GM18861 (cell line): ENCODE measurements around the gene RFC5.
A peak's percentile ranks its signal among the peaks of the same experiment; 100 is the strongest.
"Not testable (repeated sequence)": the region's sequence is repeated elsewhere in the genome, so short reads cannot be mapped to it uniquely, and the experiment has no call there.

Experiments
- ATAC-seq: cut with Tn5 transposase; IDR thresholded peaks from one replicate; pipeline ENCODE4 v1.9.1; 2021; ENCODE audit not compliant: unreplicated experiment

RFC5 gene, protein sequence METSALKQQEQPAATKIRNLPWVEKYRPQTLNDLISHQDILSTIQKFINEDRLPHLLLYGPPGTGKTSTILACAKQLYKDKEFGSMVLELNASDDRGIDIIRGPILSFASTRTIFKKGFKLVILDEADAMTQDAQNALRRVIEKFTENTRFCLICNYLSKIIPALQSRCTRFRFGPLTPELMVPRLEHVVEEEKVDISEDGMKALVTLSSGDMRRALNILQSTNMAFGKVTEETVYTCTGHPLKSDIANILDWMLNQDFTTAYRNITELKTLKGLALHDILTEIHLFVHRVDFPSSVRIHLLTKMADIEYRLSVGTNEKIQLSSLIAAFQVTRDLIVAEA

GRCh38 chr12:118016424-118017264 is at the start of gene RFC5:
Gene RFC5 (plus strand): TSS chr12:118016703. CDS start chr12:118016828, 125 bp downstream.
- peak; percentile 97 for ATAC-seq

GRCh38 chr12:117967043-117967442 is 49.5 kb upstream of the RFC5 start:
- ATAC-seq, result no peak

DNA sequence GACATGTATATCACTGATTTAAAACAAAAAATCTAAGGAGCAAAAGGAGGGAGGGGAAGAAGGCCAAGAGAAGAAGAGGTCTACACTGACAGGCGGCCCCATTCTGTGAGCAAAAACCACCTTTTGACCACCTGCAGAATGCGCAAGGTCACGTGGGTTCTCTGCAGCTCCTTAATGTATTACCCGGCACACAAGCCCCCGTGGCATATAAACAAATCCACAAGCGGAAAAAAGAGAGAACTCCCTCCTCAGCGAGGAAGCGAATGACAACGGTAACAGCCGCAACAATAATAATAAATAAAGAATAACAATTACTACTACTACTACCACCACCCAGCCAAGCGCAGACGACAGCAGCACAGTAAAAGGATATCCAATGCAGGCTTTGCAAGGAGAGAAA is 49.0 kb upstream of the RFC5 start:
- no peak for ATAC-seq

- ATAC-seq, result no peak
Observed at GRCh38 chr12:117968151-117968789, 48.2 kb upstream of the RFC5 start.

DNA sequence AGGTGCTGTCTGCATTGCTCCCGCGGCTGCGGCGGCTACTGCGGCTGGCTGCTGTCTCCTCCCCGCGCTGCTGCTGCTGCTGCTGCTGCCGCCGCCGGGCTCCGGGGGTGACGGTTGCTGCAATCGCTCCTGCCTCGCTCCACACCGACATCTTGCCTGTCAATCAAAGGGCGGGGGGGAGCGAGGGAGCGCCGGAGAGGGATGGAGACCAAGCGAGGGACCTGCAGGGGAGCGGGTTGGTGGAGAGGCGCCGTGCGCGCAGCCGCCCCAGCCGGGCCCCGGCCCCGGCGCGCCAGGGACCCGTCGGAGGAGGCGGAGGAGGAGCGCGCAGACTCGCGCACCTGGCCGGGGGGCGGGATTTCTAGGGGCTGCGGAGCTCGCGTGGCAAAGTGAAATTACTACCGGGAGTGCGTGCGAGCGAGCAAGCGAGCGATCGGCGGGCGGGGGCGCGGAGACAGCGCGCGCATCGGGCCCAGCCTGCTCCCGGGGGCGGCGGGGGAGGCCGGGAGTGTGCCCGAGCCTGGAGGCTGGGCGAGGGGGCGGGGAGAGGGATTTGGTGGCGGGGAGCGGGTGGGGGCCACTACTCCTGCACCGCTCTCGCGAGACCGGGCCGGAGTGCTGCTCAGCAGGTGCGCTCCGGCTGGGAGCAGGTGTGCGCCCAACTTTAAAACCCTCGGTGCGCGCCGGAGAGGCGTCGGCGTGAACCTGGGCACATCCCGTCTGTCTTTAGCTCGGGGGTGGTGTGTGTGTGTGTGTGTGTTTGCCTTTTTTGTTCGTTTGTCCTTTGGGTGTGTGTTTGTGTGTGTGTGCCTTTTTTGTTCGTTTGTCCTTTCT is 47.5 kb upstream of the RFC5 start, which contains the start of gene KSR2:
Gene KSR2 (minus strand): TSS at position 165 of the 834 bp plus-strand sequence. CDS start 735 bp downstream, outside the sequence.
- no peak for ATAC-seq

DNA sequence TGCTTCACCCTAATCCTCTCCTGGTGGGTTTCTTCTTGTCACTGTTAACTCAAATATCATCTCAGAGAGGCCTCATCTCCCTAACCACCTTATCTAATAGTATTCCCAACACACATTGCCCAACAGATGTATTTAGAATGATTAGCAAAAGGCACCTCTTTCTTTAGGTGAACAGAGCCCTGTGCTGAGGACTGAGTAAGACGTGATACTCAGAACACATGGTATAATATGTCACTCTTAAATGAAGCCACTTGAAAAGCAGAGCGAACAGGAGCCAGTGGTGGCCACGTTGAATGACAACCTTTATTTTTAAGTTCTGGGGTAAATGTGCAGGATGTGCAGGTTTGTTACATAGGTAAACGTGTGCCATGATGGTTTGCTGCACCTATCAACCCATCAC is 46.2 kb upstream of the RFC5 start:
- no peak for ATAC-seq

GRCh38 chr12:117972301-117972700 is 44.2 kb upstream of the RFC5 start:
- ATAC-seq, result no peak

DNA sequence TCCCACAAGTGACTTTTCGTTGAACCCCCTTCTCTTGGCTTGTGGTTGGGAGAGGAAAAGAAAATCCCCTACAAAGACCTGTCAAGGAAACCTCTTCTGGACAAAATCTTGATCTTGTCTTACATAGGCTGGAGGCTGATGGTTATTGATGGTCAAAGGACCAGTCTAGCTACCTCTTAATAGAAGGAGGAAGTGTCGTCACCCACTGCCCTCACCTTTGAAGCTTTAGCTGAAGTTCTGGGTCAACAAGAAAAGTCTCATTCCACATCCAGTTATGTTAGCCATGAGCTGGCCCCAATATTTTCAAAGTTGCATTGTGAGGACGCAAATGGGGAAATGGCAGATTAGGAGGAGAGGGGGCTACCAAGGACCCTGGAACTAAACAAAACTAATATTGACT is 41.5 kb upstream of the RFC5 start:
- no peak for ATAC-seq

DNA sequence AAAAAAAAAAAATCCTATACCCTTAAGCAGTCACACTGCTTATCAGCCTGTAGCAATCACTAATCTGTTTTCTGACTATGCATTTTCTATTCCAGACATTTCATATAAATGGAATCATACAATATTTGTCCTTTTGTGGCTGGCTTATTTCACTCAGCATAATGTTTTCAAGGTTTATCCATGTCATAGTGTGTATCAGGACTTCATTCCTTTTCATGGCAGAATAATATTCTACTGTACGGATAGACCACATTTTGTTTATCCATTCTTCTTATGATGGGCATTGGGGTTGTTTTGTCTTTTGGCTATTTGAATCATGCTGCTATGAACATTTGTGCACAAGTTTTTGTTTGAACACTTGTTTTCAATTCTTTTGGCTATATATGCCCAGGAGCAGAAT is 39.1 kb upstream of the RFC5 start:
- no peak for ATAC-seq

GRCh38 chr12:117980616-117981015 is 35.9 kb upstream of the RFC5 start:
- ATAC-seq, result no peak

DNA sequence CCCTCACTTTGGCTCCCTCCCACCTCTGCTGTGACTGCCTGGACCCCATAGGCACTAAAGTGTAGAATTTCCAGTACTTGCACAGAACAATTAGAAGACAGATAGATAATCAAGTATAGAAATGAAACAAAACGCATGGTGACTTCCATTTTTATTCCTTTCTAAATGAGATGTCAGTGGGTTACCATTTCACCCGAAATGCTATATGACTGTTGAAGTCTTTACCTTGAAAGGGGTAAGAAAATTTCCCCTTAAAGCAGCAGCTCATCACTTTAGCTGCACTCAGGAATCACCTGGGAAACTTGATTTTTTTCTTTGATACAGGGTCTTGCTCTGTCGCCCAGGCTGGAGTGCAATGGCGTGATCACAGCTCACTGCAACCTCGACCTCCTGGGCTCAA is 35.2 kb upstream of the RFC5 start:
- no peak for ATAC-seq

DNA sequence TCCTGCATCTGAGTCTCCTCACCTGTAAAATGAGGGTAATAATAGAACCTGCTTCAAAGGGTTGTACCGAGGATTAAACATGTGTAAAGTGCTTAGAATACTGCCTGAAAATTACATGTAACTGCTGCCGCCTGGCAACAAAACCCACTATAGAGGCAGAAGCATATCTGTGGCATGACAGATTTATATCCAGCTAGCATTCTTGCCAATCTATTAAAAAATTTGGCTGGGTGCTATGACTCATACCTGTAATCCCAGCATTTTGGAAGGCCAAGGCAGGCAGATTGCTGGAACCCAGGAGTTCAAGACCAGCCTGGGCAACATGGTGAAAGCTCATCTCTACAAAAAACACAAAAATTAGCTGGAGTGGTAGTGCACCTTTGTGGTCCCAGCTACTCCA is 31.3 kb upstream of the RFC5 start:
- ATAC-seq, result no peak

DNA sequence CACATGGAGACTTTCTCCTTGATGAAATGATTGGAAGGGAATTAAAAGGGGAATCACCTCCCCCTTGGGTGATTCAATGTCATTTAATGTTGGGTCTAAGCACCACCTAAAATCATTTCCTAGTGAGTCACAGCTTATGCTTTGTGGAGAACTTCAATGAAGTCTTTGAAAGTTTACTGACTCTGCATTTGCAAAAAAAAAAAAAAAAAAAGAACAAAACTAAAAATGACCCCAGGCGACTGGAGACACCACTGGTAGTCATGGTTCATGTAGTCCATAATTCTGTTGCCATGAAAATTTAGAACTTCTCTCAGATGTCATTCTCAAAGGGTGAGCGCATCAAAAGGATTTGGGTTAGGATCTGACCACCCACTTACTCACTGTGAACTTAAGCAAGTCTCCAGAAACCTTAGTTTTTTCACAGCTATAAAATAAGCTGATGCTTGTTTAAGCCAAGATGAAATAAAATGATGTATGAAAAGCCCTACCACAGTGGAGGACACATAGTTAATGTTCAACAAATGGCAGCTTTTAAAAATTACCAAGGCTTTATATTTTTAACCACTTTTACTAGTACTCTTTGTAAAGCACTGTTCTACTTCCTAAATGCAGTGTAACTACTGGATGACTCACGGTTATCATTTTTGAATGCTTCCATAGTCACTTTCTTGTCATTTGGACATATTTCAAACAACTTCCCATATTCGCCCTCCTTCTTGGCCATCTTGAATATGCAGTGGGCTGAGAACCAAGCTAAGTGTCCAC is 29.6 kb upstream of the RFC5 start:
- no peak for ATAC-seq

DNA sequence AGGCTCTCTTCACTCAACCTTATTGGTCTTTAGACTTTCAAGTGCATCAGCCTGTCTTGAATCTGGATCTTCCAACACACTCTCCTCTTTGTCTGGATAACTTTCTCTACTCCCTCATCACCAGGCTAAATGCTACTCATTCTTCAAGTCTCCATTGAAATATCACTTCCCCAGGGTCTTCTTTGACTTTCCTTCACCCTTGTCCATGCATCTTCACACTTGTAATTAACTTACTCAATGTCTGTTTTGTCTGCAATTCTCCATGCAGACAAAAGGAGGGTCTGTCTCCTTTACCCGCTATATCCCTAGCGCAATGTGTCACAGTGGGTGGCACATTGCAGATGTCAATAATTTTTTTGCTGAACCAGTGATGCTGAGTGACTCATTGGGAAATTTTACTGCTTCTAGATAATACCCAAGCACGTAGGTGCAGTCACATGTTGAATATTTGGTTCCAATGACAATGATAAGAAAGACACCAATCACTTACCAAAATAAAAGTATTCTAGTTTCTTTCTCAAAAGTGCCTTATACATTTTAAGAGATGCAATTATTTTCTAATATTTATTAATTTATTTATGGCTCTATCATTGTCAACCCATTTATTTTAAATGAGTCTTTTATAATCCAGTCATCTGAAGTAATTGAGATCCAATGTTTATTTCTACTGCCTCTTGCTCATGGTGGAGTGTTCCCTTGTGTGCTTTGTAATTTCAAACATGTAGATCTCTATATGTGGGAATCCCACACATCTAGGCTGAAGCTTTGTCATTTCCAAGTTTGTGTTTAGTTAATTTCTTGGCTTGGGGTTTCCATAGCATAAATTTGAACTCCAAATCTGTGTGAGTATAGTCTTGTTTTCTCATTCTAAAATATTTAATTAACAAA is 21.7 kb upstream of the RFC5 start:
- no peak for ATAC-seq

DNA sequence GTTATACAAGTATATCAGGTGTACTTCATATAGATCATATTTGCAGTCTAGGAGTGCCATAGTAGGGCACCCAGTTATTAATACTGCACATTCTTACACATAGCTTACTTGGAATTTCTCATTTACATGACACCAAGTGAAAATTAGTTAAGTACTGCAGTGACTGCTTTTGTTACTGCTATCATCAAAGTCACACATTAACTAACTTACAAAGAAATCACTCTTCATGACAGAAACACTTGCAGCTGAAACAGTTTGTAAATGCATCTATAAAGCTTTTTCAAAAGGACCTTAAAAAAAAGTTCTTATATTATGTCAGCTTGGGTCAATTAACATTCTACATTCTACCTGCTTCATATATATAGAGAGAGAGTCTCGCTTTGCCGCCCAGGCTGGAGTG is 17.8 kb upstream of the RFC5 start:
- ATAC-seq, result no peak

GRCh38 chr12:117999806-118000205 is 16.7 kb upstream of the RFC5 start:
- ATAC-seq, result not testable (repeated sequence)

GRCh38 chr12:118010903-118011302 is 5.6 kb upstream of the RFC5 start:
- ATAC-seq, result no peak

GRCh38 chr12:118011377-118011776 is 5.1 kb upstream of the RFC5 start:
- no peak for ATAC-seq

DNA sequence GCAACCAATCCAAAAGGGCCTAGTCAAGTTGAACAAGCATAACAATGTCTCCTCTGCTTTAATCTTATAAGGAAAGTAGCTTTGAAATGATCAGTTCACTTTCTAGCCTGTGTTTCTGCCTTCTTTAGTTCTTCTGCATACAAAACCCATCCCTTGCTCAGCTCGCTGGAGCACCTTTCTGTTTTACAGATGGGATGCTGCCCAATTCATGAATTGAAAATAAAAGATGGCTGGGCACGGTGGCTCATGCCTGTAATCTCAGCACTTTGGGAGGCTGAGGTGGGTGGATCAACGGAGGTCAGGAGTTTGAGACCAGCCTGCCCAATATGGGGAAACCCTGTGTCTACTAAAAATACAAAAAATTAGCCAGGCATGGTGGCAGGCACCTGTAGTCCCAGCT is 4.5 kb upstream of the RFC5 start:
- ATAC-seq, result no peak
